D721Med (cell line): ENCODE results near the gene SAP130.

Experiments used
- DNase-seq: peaks from one replicate; pipeline ENCODE4 v3.0.0; 2011; ENCODE audit warnings: low spot score; ENCODE audit not compliant: insufficient read length
- FAIRE-seq: peaks from 2 replicates; lab custom pipeline; 2011; peaks lifted over from hg19 to GRCh38; lab: Jason Lieb, UNC
- TF ChIP-seq, protein P1 (sequence below): IDR thresholded peaks from 2 replicates; pipeline ENCODE4 v1.5.1; 2012; ENCODE audit warnings: mild to moderate bottlenecking, control low read depth; ENCODE audit not compliant: insufficient read depth; ENCODE audit errors: missing control alignments

SAP130 gene

DNA sequence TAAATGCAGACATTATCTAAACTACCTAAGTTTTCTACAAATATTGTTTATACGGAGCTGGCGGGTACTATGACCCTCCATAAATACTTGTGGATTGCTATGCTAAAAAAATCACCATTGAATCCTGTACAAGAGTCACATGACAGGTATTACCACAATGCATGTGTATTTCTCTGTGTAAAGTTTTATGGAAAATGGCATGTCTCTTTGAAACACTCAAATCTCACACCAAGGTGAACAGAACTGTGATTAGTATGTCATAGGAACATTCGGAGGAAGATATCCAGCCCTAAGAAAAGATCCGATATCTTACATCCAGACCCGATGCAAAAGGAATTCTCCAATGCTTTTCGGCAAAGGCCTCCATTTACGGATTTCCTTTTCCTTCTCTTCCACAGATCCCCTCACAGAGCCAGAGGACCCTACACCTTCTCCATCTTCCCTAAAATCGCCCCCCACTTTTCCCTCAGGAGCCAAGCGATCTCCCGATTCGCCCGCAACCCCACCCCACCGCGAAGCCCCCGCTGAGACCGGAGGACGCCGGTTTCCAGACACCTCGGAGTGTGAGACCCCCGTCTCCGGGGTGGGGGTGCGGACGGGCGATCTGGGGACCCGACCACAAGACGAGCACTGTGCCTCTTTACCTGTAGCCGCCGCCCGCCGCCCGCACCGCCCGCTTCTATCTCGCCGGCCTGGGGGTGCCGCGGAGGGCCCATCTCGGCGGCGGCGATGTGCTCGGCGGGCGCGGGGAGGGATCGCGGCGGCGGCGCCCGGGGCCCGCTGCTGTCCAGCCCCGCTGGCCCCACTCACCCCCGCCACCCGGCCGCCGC is 1.2 kb downstream of the SAP130 start:
- TF ChIP-seq, protein P1, sequence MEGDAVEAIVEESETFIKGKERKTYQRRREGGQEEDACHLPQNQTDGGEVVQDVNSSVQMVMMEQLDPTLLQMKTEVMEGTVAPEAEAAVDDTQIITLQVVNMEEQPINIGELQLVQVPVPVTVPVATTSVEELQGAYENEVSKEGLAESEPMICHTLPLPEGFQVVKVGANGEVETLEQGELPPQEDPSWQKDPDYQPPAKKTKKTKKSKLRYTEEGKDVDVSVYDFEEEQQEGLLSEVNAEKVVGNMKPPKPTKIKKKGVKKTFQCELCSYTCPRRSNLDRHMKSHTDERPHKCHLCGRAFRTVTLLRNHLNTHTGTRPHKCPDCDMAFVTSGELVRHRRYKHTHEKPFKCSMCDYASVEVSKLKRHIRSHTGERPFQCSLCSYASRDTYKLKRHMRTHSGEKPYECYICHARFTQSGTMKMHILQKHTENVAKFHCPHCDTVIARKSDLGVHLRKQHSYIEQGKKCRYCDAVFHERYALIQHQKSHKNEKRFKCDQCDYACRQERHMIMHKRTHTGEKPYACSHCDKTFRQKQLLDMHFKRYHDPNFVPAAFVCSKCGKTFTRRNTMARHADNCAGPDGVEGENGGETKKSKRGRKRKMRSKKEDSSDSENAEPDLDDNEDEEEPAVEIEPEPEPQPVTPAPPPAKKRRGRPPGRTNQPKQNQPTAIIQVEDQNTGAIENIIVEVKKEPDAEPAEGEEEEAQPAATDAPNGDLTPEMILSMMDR = no peak
- no peak for DNase-seq
- no peak for FAIRE-seq

DNA sequence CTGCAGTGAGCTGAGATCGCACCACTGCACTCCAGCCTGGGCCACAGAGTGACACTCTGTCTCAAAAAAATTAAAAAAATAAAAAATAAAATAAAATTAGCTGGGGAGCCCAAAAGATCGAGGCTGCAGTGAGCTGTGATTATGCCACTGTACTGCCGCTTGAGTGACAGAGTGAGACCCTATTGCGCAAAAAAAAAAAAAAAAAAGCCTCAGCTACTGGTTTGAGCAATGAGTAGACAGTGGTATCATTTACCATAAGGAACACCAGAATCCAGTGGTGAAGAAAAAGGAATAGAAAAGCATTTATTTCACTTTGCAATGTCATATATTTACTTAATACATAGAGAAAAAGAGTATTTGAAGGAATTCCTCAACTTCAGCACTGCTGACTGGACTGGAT is 3.0 kb downstream of the SAP130 start:
- TF ChIP-seq, protein P1 = no peak
- FAIRE-seq (no peak), DNase-seq (no peak)

DNA sequence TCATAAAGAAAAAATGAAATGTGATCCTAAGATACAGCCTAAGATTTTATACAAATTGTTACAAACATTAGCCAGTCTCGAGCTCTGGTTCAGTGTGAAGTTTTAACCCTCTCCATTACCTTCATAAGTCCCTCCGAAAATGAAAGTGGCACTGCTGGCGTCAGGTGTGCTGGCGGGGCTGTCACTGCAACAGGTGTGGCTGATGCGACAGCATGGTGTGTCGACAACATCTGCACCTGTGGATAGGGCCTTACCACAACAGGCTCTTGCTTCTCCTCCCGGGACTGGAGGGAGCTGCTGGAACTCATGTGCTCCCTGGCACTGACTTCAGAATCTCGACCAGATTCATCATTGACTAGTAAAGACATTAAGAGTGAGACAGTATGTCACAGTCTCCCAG is 10.3 kb downstream of the SAP130 start:
- DNase-seq (no peak), FAIRE-seq (no peak)
- TF ChIP-seq, protein P1 = no peak

DNA sequence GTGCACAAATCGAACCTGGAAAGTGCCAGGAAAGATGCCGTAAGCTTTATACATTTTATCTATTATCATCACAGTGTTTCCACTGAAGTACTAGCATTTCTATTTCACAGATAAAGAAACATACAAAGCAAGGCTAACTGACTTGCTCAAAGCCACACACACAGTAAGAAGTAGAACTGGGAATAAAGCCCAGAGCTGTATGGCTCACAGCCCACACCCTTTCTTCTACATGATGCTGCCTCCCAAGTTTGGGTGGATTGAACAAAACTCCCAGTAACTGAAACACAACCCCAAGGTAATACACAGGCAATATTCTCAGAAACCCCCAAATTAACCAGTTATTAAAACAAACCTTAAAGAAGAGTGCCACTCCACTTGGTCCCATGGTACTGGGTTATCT is 11.2 kb downstream of the SAP130 start:
- TF ChIP-seq, protein P1 = no peak
- DNase-seq (no peak), FAIRE-seq (no peak)

DNA sequence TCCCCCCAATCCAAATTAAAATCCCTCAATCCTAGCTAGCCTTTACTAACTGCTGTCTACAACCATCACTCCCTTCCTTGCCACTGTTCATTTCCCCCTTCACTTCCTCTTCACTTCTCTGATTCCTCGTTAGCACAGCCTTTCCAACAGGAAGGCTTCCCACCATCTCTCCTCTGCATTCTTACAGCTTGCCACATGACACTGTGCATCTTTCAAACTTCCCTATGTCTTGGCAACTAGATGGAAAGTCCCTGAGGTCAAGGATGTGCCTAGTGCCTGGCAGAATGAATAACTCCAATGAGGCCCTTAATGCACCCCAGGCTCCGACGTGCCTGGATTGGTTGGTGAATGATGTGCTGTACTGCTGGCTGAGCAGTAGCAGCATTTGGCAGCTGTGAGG is 15.2 kb downstream of the SAP130 start:
- TF ChIP-seq, protein P1 = no peak
- DNase-seq = no peak
- no peak for FAIRE-seq

DNA sequence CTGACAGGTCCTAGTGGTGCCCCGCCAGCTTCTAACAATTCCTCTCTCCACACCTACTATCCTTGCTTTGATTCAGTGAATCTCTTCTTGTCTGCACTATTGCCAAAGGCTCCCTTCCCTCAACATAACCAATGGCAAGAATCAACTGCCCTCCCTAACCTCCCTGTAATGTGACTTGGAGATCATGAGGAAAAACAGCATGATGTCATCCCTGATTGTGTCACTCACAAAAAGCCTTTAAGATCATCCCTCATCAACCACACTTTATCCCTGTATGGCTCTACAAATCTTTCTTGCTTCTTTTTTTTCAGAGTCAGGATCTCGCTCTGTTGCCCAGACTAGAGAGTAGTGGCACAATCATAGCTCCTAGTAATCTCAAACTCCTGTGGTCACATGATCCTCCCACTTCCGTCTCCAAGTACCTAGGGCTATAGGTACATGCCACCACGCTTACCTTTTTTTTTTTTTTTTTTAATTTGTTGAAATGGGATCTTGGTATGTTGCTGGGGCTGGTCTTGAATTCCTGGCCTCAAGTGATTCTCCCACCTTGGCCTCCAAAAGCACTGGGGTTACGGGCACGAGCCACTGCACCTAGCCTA is 19.7 kb downstream of the SAP130 start:
- TF ChIP-seq, protein P1 = no peak
- DNase-seq = no peak
- no peak for FAIRE-seq

DNA sequence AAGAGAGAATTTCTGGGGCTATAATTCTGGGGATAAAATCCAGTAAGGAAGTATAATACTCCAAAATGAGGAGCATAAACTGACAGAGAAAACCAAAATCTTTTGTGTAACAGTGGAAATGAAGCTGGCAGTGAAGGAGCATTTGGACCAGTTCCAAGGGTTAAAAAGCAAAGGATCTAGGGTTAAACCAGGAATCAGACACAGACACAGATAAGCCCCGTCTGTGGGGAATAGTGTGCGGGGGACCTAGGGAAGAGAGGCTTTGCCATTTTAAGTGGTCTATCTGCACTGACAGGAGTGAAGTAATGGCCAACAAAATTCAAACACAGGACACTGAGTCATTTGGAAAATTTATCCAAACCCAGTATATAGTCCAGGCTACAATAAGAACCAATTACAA is 23.4 kb downstream of the SAP130 start:
- DNase-seq (no peak), FAIRE-seq (no peak)
- TF ChIP-seq, protein P1 = no peak
